ENCODE measurements around the gene ME3. TPM values are rescaled to one million over a fixed set of nuclear protein-coding genes. Genes with fewer than 3 reads are reported as not detected.

Gene ME3
- total RNA-seq, 2 experiments from 2014 or later = 0.66 to 1.0 TPM

DNA sequence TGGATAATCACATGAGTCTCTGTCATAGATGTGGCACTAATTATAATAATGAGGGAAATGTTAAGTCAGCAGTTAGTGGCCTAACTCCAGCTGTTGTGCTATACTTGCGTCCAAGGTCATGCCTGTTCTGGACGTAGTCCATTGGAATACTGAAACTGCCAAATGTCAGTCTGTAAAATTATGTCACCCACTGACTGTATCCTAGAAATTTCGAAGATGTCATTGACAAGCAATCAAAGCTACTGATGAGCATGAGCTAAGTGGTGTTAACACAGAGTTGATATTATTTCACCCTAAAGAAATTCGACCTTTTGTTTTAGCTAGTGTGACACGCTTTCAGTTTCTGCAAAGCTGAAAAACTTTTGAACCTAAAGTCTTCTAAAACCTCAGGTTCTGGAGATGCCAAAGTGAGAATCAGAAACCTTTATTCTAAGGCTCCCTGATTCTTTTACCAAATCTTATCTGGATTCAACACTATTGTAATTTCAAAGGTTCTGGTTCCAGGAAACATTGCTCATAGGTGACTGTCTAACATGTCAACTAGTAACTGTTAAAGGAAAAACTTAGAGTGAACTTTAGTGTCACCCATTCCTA lies 14.9 kb upstream of the ME3 start:
- CTCF ChIA-PET = no interaction called here
- Mint-ChIP-seq H3K9me3 (ENCODE audit: insufficient read depth) (no peaks in the 10 kb centered on the region), H3K4me3 (no peak overlapping the region), H3K27me3 (ENCODE audit: low read depth) (peaks cover 2% of the 10 kb centered on the region), H3K27ac (no peak overlapping the region), H3K4me1 (ENCODE audit: low read depth) (no peaks in the 10 kb centered on the region), H3K36me3 (ENCODE audit: low read depth) (no peaks in the 10 kb centered on the region)
- DNase-seq (no peak), ATAC-seq (no peak)
- POLR2A ChIA-PET = no interaction called here

- Mint-ChIP-seq H3K4me3 (no peak overlapping the region), H3K36me3 (ENCODE audit: low read depth) (no peaks in the 10 kb centered on the region), H3K4me1 (ENCODE audit: low read depth) (no peaks in the 10 kb centered on the region), H3K9me3 (ENCODE audit: insufficient read depth) (no peaks in the 10 kb centered on the region), H3K27me3 (ENCODE audit: low read depth) (no peaks in the 10 kb centered on the region), H3K27ac (no peak overlapping the region)
- ChIA-PET CTCF (no interaction called here), POLR2A (no interaction called here)
- ATAC-seq = no peak
- no peak for DNase-seq
These were observed 14.1 kb upstream of the ME3 start for GRCh38 chr11:86686531-86686930.

- H3K27me3 Mint-ChIP-seq (ENCODE audit: low read depth) = peaks cover 5% of the 10 kb centered on the region
- no peaks in the 10 kb centered on the region for H3K36me3 Mint-ChIP-seq (ENCODE audit: low read depth)
- H3K9me3 Mint-ChIP-seq (ENCODE audit: insufficient read depth) = no peaks in the 10 kb centered on the region
- H3K4me1 Mint-ChIP-seq (ENCODE audit: low read depth) = no peaks in the 10 kb centered on the region
- ATAC-seq = no peak
- no peak overlapping the region for H3K4me3 Mint-ChIP-seq
- ChIA-PET POLR2A (no interaction called here), CTCF (interaction anchor here (0.7 to 0.9 kb wide), 2 partner anchors 73 to 287 kb away, joined by 3 to 4 read pairs; no protein-coding TSS in a partner anchor)
- DNase-seq = no peak
- H3K27ac Mint-ChIP-seq = no peak overlapping the region
These were observed 9.0 kb upstream of the ME3 start for GRCh38 chr11:86681483-86681756.

DNA sequence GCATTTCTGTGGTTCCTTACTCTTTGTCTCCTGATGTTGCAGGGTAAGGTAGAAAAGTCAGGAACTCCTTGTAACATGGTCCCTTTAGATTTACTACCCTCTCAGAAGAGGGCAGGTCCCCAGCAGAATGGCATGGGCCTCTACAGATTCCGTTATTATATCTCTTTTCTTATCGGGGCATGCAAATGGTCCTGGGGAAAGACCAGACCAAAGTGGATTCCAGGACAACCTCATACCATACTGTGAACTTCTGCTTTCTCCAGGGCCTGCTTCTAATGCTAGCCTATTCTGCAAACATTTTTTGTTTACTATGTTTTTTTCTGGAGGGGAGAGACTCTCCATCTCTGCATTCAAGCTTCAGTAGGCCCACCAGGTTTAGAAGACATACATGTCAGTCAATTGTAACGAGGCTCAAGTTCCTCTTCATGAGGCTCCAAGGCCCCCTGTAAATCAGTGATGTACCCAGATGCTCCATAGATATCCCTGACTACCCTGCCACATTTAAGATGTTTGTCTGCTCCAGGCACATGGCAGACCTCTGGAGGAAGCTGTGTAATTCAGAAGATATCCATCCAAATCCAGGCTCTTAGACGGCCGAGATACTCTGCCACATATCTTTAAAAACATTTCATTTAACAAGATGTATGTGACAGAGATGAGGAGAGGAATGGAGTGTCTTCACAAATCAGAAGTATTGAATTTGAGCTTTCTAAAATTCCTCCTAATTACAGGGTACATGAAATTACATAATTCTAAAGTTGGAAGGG lies 8.5 kb upstream of the ME3 start:
- peaks cover 6% of the 10 kb centered on the region for H3K27me3 Mint-ChIP-seq (ENCODE audit: low read depth)
- H3K36me3 Mint-ChIP-seq (ENCODE audit: low read depth) = no peaks in the 10 kb centered on the region
- H3K4me3 Mint-ChIP-seq = no peak overlapping the region
- ChIA-PET POLR2A (interaction anchor here (0.7 kb wide), 1 partner anchor 1499 kb away, joined by 4 read pairs; no protein-coding TSS in a partner anchor), CTCF (interaction anchor here (0.7 to 0.9 kb wide), 2 partner anchors 73 to 286 kb away, joined by 3 to 4 read pairs; no protein-coding TSS in a partner anchor)
- ATAC-seq (no peak), DNase-seq (no peak)
- H3K27ac Mint-ChIP-seq = no peak overlapping the region
- H3K4me1 Mint-ChIP-seq (ENCODE audit: low read depth) = no peaks in the 10 kb centered on the region
- H3K9me3 Mint-ChIP-seq (ENCODE audit: insufficient read depth) = no peaks in the 10 kb centered on the region

GRCh38 chr11:86678823-86679222 lies 6.4 kb upstream of the ME3 start:
- Mint-ChIP-seq H3K4me3 (no peak overlapping the region), H3K4me1 (ENCODE audit: low read depth) (no peaks in the 10 kb centered on the region), H3K27ac (no peak overlapping the region), H3K36me3 (ENCODE audit: low read depth) (no peaks in the 10 kb centered on the region), H3K9me3 (ENCODE audit: insufficient read depth) (no peaks in the 10 kb centered on the region), H3K27me3 (ENCODE audit: low read depth) (peaks cover 10% of the 10 kb centered on the region)
- ATAC-seq (no peak), DNase-seq (no peak)
- CTCF ChIA-PET = interaction anchor here (1.6 kb wide), 1 partner anchor 71 kb away, joined by 10 read pairs; no protein-coding TSS in a partner anchor
- POLR2A ChIA-PET = interaction anchor here (0.8 kb wide), 1 partner anchor 10 kb away, joined by 3 read pairs; no protein-coding TSS in a partner anchor

- CTCF ChIA-PET = interaction anchor here (1.6 kb wide), 1 partner anchor 70 kb away, joined by 10 read pairs; no protein-coding TSS in a partner anchor
- peaks cover 12% of the 10 kb centered on the region for H3K27me3 Mint-ChIP-seq (ENCODE audit: low read depth)
- H3K4me3 Mint-ChIP-seq = no peak overlapping the region
- no peak overlapping the region for H3K27ac Mint-ChIP-seq
- POLR2A ChIA-PET = interaction anchor here (0.8 kb wide), 1 partner anchor 10 kb away, joined by 3 read pairs; no protein-coding TSS in a partner anchor
- H3K36me3 Mint-ChIP-seq (ENCODE audit: low read depth) = no peaks in the 10 kb centered on the region
- DNase-seq (no peak), ATAC-seq (no peak)
- H3K9me3 Mint-ChIP-seq (ENCODE audit: insufficient read depth) = no peaks in the 10 kb centered on the region
- no peaks in the 10 kb centered on the region for H3K4me1 Mint-ChIP-seq (ENCODE audit: low read depth)
These were observed 5.9 kb upstream of the ME3 start for GRCh38 chr11:86678296-86678695.

DNA sequence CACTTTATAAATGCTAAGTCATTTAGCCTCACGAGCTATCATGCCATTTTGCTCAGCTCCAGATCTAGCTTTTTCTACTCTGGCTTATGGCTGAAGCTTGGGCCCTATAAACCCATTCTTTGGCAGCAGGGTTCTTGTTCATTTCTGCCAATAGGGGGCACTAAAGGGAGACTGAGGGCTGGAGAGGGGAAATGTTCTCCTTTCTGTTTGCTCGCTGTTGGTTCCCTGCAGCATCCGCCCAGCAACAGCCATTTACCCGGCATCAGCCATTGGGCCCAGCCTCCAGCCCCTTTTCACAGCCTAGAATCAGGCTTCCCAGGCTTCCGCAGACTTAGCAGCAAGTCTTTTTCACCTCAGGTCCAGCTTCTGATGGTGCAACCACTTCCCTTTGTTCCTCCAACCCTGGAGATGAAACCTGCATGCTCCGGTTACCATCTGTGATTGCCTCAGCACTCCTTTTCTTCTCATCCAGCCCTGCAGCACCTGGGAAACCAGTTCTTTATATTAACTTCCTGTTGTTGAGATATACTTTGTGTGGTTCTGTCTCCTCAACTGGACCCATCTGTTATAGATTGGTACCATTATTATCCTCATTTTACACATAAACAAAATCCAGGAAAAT lies 4.2 kb upstream of the ME3 start:
- H3K4me3 Mint-ChIP-seq = no peak overlapping the region
- H3K27me3 Mint-ChIP-seq (ENCODE audit: low read depth) = peaks cover 18% of the 10 kb centered on the region
- H3K27ac Mint-ChIP-seq = no peak overlapping the region
- DNase-seq (no peak), ATAC-seq (no peak)
- no peaks in the 10 kb centered on the region for H3K36me3 Mint-ChIP-seq (ENCODE audit: low read depth)
- no peaks in the 10 kb centered on the region for H3K9me3 Mint-ChIP-seq (ENCODE audit: insufficient read depth)
- H3K4me1 Mint-ChIP-seq (ENCODE audit: low read depth) = peaks cover 3% of the 10 kb centered on the region
- CTCF ChIA-PET = no interaction called here
- POLR2A ChIA-PET = no interaction called here

DNA sequence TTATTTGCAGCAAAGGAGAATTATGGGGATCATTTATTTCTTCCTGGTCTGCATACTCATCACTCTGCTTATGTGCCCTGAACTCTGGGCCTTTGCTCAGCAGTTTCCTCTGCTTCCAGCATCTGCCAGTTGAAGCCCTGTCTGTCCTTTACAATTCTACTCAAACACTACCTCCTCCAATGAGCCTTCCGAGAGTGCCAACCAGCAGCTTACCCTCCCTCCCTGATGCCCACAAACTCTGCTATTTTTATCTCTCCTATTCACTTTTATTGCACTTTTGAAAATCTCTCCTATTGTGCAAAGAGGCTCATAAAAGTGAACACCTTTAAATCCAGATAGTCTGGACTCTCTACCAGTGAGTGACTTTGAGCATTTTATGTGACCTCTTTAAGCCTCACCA lies 3.6 kb upstream of the ME3 start:
- no peak overlapping the region for H3K4me3 Mint-ChIP-seq
- peaks cover 19% of the 10 kb centered on the region for H3K27me3 Mint-ChIP-seq (ENCODE audit: low read depth)
- no peak for DNase-seq
- H3K4me1 Mint-ChIP-seq (ENCODE audit: low read depth) = peaks cover 8% of the 10 kb centered on the region
- no peak for ATAC-seq
- H3K9me3 Mint-ChIP-seq (ENCODE audit: insufficient read depth) = no peaks in the 10 kb centered on the region
- H3K27ac Mint-ChIP-seq = no peak overlapping the region
- POLR2A ChIA-PET = no interaction called here
- no peaks in the 10 kb centered on the region for H3K36me3 Mint-ChIP-seq (ENCODE audit: low read depth)
- CTCF ChIA-PET = no interaction called here

- Mint-ChIP-seq H3K4me3 (no peak overlapping the region), H3K4me1 (ENCODE audit: low read depth) (peaks cover 8% of the 10 kb centered on the region), H3K36me3 (ENCODE audit: low read depth) (no peaks in the 10 kb centered on the region), H3K9me3 (ENCODE audit: insufficient read depth) (no peaks in the 10 kb centered on the region), H3K27me3 (ENCODE audit: low read depth) (peaks cover 27% of the 10 kb centered on the region), H3K27ac (no peak overlapping the region)
- POLR2A ChIA-PET = no interaction called here
- no peak for DNase-seq
- no peak for ATAC-seq
- CTCF ChIA-PET = no interaction called here
These were observed 2.6 kb upstream of the ME3 start for GRCh38 chr11:86675017-86675416.

DNA sequence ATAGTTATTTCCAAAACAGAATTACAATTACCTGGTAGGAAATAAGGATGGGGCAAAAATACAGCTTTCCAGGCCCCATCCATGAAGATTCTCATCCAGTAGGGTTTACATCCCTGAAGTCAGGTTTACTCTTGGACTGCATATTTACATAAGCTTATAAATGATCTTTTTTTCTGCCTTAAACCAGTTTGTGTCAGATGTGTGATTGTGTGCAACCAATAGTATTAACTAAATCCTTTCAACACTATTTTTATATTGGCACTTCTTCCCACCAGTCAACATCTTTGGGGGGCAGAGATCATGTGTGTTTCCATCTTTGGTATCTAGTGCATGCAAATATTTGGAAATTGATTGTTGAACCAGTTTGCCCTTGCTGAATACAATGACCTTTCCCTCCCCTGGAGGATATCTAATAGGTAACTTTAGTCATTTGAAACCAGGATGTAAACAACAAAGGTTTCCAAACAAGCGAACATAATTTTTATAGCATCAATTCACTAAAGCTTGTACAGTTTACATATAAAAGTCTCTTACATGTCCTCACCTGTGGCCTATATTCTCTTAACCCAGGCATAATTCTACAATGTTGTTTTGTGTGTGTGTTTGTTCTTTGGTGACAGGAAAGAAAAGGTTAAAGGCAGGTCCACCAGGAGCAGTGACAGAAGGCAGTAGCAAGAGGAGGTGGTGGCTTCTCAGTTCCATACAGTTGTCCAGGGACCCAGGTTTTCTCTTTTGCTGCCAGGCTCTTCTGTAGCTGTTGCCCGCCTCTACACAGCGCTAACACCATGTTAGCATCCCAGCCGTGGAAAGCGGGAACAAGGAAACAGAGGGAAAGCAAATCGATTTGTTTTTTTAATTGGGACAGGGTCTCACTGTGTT lies 1.7 kb upstream of the ME3 start:
- peaks cover 8% of the 10 kb centered on the region for H3K4me1 Mint-ChIP-seq (ENCODE audit: low read depth)
- no peaks in the 10 kb centered on the region for H3K9me3 Mint-ChIP-seq (ENCODE audit: insufficient read depth)
- no peaks in the 10 kb centered on the region for H3K36me3 Mint-ChIP-seq (ENCODE audit: low read depth)
- ChIA-PET CTCF (no interaction called here), POLR2A (no interaction called here)
- peaks cover 35% of the 10 kb centered on the region for H3K27me3 Mint-ChIP-seq (ENCODE audit: low read depth)
- no peak overlapping the region for H3K4me3 Mint-ChIP-seq
- no peak for ATAC-seq
- H3K27ac Mint-ChIP-seq = no peak overlapping the region
- no peak for DNase-seq

GRCh38 chr11:86673055-86673843 lies 833 bp upstream of the ME3 start:
- Mint-ChIP-seq H3K4me1 (ENCODE audit: low read depth) (peaks cover 8% of the 10 kb centered on the region), H3K36me3 (ENCODE audit: low read depth) (no peaks in the 10 kb centered on the region), H3K4me3 (no peak overlapping the region), H3K27me3 (ENCODE audit: low read depth) (peaks cover 38% of the 10 kb centered on the region), H3K9me3 (ENCODE audit: insufficient read depth) (no peaks in the 10 kb centered on the region), H3K27ac (no peak overlapping the region)
- ChIA-PET POLR2A (no interaction called here), CTCF (no interaction called here)
- DNase-seq = no peak
- no peak for ATAC-seq
